HEK293 (cell line): Measurements from ENCODE around the gene FRMD4A.

Experiments
- IKZF3 ChIP-seq: fragments of 450-650 bp; IDR thresholded peaks from 2 replicates; pipeline ENCODE4 v1.5.0; 2018; ENCODE audit warnings: missing biosample characterization, mild to moderate bottlenecking, missing genetic modification characterization, moderate library complexity
- PATZ1 ChIP-seq: fragments of 450-650 bp; formaldehyde crosslinking; IDR thresholded peaks from 2 replicates; pipeline ENCODE4 v1.5.1; 2016; ENCODE audit warnings: missing biosample characterization, missing genetic modification characterization
- SP7 ChIP-seq: fragments of 450-650 bp; formaldehyde crosslinking; IDR thresholded peaks from 2 replicates; pipeline ENCODE4 v1.5.1; 2016; ENCODE audit warnings: missing biosample characterization, missing genetic modification characterization
- ZNF670 ChIP-seq: fragments of 450-650 bp; formaldehyde crosslinking; IDR thresholded peaks from 2 replicates; pipeline ENCODE4 v1.5.1; 2016; ENCODE audit warnings: missing biosample characterization, missing genetic modification characterization, low read depth
- ZNF843 ChIP-seq: fragments of 450-650 bp; formaldehyde crosslinking; IDR thresholded peaks from 2 replicates; pipeline ENCODE4 v1.5.1; 2016; ENCODE audit warnings: missing biosample characterization, missing genetic modification characterization
- TF ChIP-seq, protein P1 (sequence below): fragments of 450-650 bp; formaldehyde crosslinking; IDR thresholded peaks from 2 replicates; pipeline ENCODE4 v1.5.1; 2016; ENCODE audit warnings: missing biosample characterization, missing genetic modification characterization

DNA sequence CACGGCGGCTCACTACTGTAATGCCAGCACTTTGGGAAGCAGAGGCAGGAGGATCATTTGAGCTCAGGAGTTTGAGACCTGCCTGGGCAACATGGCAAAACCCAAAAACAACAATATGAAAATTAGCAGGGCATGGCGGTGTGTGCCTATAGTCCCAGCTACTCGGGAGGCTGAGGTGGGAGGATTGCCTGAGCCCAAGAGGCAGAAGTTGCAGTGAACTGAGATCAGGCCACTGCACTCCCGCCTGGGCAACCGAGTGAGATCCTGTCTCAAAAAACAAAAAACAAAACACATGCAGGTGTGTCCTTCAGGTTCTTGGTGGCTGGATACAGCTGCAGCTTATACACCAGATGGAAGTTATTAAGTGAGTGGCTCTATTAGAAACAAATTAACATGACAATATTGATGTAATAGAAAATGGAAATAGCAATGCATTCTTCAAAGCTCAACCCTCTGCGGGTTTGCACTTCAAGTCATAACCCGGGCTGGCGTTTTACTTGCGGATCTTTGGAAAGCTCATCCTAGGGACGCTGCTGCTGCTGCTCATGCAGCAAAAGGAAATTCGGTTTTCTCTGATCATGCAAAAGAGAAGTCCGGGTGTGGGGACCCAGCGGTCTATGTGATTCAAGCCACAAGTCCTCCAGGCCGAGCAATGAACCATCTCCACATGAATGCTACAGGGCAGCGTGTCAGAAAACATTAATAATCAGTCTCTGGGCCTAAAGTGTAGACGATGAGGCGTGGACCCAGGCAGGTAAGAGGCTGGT is 462.0 kb downstream of the FRMD4A start:
- TF ChIP-seq, protein P1, sequence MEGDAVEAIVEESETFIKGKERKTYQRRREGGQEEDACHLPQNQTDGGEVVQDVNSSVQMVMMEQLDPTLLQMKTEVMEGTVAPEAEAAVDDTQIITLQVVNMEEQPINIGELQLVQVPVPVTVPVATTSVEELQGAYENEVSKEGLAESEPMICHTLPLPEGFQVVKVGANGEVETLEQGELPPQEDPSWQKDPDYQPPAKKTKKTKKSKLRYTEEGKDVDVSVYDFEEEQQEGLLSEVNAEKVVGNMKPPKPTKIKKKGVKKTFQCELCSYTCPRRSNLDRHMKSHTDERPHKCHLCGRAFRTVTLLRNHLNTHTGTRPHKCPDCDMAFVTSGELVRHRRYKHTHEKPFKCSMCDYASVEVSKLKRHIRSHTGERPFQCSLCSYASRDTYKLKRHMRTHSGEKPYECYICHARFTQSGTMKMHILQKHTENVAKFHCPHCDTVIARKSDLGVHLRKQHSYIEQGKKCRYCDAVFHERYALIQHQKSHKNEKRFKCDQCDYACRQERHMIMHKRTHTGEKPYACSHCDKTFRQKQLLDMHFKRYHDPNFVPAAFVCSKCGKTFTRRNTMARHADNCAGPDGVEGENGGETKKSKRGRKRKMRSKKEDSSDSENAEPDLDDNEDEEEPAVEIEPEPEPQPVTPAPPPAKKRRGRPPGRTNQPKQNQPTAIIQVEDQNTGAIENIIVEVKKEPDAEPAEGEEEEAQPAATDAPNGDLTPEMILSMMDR: no peak
- TF ChIP-seq PATZ1 (tag by site-specific recombination): no peak
- TF ChIP-seq ZNF843 (tag by site-specific recombination): no peak
- no peak for TF ChIP-seq SP7
- no peak for TF ChIP-seq IKZF3 (tag by site-specific recombination)
- no peak for TF ChIP-seq ZNF670 (tag by site-specific recombination)
